ENCODE results near the gene FPR3. TPM values are rescaled to one million over a fixed set of nuclear protein-coding genes. Genes with fewer than 3 reads are reported as not detected.

Gene FPR3
- total RNA-seq, 1 experiment from 2014 or later: not detected

DNA sequence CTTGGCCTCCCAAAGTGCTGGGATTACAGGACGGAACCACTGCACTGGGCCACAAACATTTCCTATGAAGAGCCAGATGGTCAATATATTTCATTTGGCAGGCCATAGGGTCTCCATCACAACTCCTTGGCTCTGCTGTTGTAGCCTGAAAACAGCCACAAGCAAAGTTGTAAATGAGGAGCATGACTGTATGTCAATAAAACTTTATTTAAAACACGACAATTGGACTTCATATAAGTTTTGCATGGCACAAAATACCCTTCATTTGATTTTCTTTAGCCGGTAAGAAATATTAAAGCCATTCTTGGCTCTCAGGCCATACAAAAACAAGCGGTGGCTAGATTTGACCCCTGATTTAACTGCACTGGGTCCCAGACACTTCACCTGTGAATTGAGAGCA lies 40.2 kb upstream of the FPR3 start:
- H3K4me2 ChIP-seq: no peak overlapping the region
- TF ChIP-seq EZH2 (IDR thresholded peaks at IDR 0.05; ENCODE audit: low read depth): no peak
- TF ChIP-seq, protein P1, sequence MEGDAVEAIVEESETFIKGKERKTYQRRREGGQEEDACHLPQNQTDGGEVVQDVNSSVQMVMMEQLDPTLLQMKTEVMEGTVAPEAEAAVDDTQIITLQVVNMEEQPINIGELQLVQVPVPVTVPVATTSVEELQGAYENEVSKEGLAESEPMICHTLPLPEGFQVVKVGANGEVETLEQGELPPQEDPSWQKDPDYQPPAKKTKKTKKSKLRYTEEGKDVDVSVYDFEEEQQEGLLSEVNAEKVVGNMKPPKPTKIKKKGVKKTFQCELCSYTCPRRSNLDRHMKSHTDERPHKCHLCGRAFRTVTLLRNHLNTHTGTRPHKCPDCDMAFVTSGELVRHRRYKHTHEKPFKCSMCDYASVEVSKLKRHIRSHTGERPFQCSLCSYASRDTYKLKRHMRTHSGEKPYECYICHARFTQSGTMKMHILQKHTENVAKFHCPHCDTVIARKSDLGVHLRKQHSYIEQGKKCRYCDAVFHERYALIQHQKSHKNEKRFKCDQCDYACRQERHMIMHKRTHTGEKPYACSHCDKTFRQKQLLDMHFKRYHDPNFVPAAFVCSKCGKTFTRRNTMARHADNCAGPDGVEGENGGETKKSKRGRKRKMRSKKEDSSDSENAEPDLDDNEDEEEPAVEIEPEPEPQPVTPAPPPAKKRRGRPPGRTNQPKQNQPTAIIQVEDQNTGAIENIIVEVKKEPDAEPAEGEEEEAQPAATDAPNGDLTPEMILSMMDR (conservative IDR thresholded peaks at IDR 0.05): no peak
- H2AFZ ChIP-seq: no peak overlapping the region
- ChIA-PET CTCF (no interaction called here), POLR2A (ENCODE audit: unreplicated experiment) (no interaction called here)
- no peaks in the 10 kb centered on the region for H3K79me2 ChIP-seq (ENCODE audit: low read depth)
- intact Hi-C loops (cut with micrococcal nuclease; ENCODE audit: unreplicated experiment): no loop called here
- no peaks in the 10 kb centered on the region for H4K20me1 ChIP-seq (ENCODE audit: insufficient read depth)
- no peaks in the 10 kb centered on the region for H3K36me3 ChIP-seq (ENCODE audit: low read depth)
- H3K4me3 ChIP-seq: no peak overlapping the region
- no peaks in the 10 kb centered on the region for H3K9me2 ChIP-seq (ENCODE audit: insufficient read depth)
- H3K27ac ChIP-seq: no peak overlapping the region
- no TSS peak for BruUV-seq (replicated peaks)
- no peaks in the 10 kb centered on the region for H3F3A ChIP-seq (ENCODE audit: insufficient read depth, low read depth)
- H3K4me1 ChIP-seq (replicated peaks; ENCODE audit: insufficient read depth): no peaks in the 10 kb centered on the region
- H3K9me3 ChIP-seq (ENCODE audit: insufficient read depth, low read depth): no peaks in the 10 kb centered on the region
- no peak for DNase-seq
- H3K27me3 ChIP-seq (ENCODE audit: insufficient read depth, low read depth): peaks cover 53% of the 10 kb centered on the region

DNA sequence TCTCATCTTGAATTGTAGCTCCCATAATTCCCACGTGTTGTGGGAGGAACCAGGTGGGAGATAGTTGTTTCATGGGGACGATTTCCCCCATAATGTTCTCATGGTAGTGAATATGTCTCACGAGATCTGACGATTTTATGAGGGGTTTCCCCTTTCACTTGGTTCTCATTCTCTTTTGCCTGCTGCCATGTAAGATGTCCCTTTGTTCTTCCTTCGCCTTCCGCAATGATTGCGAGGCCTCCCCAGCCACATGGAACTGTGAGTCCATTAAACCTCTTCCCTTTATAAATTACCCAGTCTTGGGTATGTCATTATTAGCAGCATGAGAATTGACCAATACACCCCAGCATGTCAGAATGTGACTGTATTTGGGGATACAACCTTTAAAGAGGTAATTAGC lies 39.4 kb upstream of the FPR3 start:
- Histone ChIP-seq H3K36me3 (ENCODE audit: low read depth) (no peaks in the 10 kb centered on the region), H3K4me2 (no peak overlapping the region), H3K9me3 (ENCODE audit: insufficient read depth, low read depth) (no peaks in the 10 kb centered on the region), H3K27ac (no peak overlapping the region), H3K4me3 (no peak overlapping the region), H3K79me2 (ENCODE audit: low read depth) (no peaks in the 10 kb centered on the region), H4K20me1 (ENCODE audit: insufficient read depth) (no peaks in the 10 kb centered on the region), H3F3A (ENCODE audit: insufficient read depth, low read depth) (no peaks in the 10 kb centered on the region), H3K9me2 (ENCODE audit: insufficient read depth) (no peaks in the 10 kb centered on the region), H3K4me1 (replicated peaks; ENCODE audit: insufficient read depth) (no peaks in the 10 kb centered on the region), H2AFZ (no peak overlapping the region), H3K27me3 (ENCODE audit: insufficient read depth, low read depth) (peaks cover 53% of the 10 kb centered on the region)
- no TSS peak for BruUV-seq (replicated peaks)
- intact Hi-C loops (cut with micrococcal nuclease; ENCODE audit: unreplicated experiment): no loop called here
- TF ChIP-seq, protein P1 (conservative IDR thresholded peaks at IDR 0.05): no peak
- no peak for TF ChIP-seq EZH2 (IDR thresholded peaks at IDR 0.05; ENCODE audit: low read depth)
- CTCF ChIA-PET: no interaction called here
- DNase-seq: no peak
- POLR2A ChIA-PET (ENCODE audit: unreplicated experiment): no interaction called here

DNA sequence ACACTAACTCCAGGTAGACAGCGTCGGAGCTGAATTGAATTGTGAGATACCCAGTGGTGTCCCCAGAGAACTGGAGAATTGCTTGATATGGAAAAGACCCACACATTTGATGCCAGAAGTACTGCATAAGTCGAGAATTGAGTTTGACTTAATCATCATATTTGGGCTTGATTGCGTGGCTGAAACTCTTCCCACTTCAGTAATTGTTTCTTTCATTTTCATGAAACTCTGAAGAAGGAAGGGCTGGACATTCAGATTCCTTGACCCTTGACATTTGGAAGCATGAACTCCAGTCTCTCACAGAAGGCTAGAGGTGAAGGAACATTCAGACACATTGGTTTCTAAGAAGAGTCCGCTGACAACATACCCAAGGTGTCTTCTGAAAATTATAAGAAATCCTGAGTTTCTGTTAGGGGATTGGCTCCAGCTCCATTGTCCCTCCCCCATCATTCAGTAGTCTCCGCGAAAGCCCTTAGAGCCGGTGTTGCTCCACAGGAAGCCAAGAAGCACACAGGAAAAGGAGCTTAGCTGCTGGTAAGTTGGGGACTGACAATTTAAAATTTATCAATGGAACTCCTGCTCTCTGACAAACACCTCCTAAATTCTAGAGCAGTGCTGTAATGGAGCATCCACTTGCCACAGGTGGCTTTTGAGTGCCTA lies 34.1 kb upstream of the FPR3 start, which contains the start of gene FPR2:
Gene FPR2 (plus strand): TSS at position 484 of the 660 bp plus-strand sequence. CDS start 7,479 bp downstream, outside the sequence.
- no peaks in the 10 kb centered on the region for H3K79me2 ChIP-seq (ENCODE audit: low read depth)
- H4K20me1 ChIP-seq (ENCODE audit: insufficient read depth): no peaks in the 10 kb centered on the region
- no peak within 1 kb of the TSS; the same call in 1 of the 2 replicates for H2AFZ ChIP-seq
- no peaks in the 10 kb centered on the region; the same call in 1 of the 2 replicates for H3K9me3 ChIP-seq (ENCODE audit: insufficient read depth, low read depth)
- no peaks in the 10 kb centered on the region for H3K4me1 ChIP-seq (replicated peaks; ENCODE audit: insufficient read depth)
- BruUV-seq (replicated peaks): no TSS peak
- peaks cover 66% of the 10 kb centered on the region for H3K27me3 ChIP-seq (ENCODE audit: insufficient read depth, low read depth)
- H3K9me2 ChIP-seq (ENCODE audit: insufficient read depth): no peaks in the 10 kb centered on the region
- TF ChIP-seq, protein P1 (conservative IDR thresholded peaks at IDR 0.05): no peak
- no peak for TF ChIP-seq EZH2 (IDR thresholded peaks at IDR 0.05; ENCODE audit: low read depth)
- POLR2A ChIA-PET (ENCODE audit: unreplicated experiment): no interaction called here
- no peak within 1 kb of the TSS for H3K27ac ChIP-seq
- no peak within 1 kb of the TSS for H3K4me3 ChIP-seq
- H3K36me3 ChIP-seq (ENCODE audit: low read depth): no peaks in the 10 kb centered on the region
- intact Hi-C loops (cut with micrococcal nuclease; ENCODE audit: unreplicated experiment): no loop called here
- no peak for DNase-seq
- H3F3A ChIP-seq (ENCODE audit: insufficient read depth, low read depth): no peaks in the 10 kb centered on the region
- CTCF ChIA-PET: interaction anchor here (0.6 kb wide), 1 partner anchor 112 kb away, joined by 8 read pairs; no protein-coding TSS in a partner anchor
- no peak within 1 kb of the TSS for H3K4me2 ChIP-seq

All from PC-9 (cell line).